ENCODE measurements around the gene SGSM1.

Gene SGSM1

GRCh38 chr22:24776525-24776924 is 29.5 kb upstream of the SGSM1 start:
- Histone ChIP-seq H3K4me1 (no peaks in the 10 kb centered on the region), H3K4me3 (ENCODE audit: low read depth, low read length) (no peak overlapping the region), H3K27me3 (no peaks in the 10 kb centered on the region), H3K36me3 (no peaks in the 10 kb centered on the region), H3K9me3 (no peaks in the 10 kb centered on the region)
- TF ChIP-seq CTCF (IDR thresholded peaks at IDR 0.05; ENCODE audit: low read depth, low read length) = no peak
- no peak for DNase-seq

GRCh38 chr22:24789516-24789915 is 16.5 kb upstream of the SGSM1 start:
- H3K4me3 ChIP-seq (ENCODE audit: low read depth, low read length) = no peak overlapping the region
- peaks cover 2% of the 10 kb centered on the region; the same call in 1 of the 2 replicates for H3K4me1 ChIP-seq
- H3K9me3 ChIP-seq = no peaks in the 10 kb centered on the region
- no peaks in the 10 kb centered on the region for H3K36me3 ChIP-seq
- no peaks in the 10 kb centered on the region for H3K27me3 ChIP-seq
- DNase-seq = no peak
- no peak for TF ChIP-seq CTCF (IDR thresholded peaks at IDR 0.05; ENCODE audit: low read depth, low read length)

- no peak for DNase-seq
- no peaks in the 10 kb centered on the region for H3K36me3 ChIP-seq
- peaks cover 2% of the 10 kb centered on the region; the same call in 1 of the 2 replicates for H3K4me1 ChIP-seq
- H3K27me3 ChIP-seq = no peaks in the 10 kb centered on the region
- no peak for TF ChIP-seq CTCF (IDR thresholded peaks at IDR 0.05; ENCODE audit: low read depth, low read length)
- no peaks in the 10 kb centered on the region for H3K9me3 ChIP-seq
- H3K4me3 ChIP-seq (ENCODE audit: low read depth, low read length) = no peak overlapping the region
These were observed 14.6 kb upstream of the SGSM1 start for GRCh38 chr22:24791362-24791761.

- DNase-seq = no peak
- no peaks in the 10 kb centered on the region for H3K9me3 ChIP-seq
- no peak for TF ChIP-seq CTCF (IDR thresholded peaks at IDR 0.05; ENCODE audit: low read depth, low read length)
These were observed 10.0 kb upstream of the SGSM1 start for GRCh38 chr22:24796056-24796455.

GRCh38 chr22:24796860-24797259 is 9.2 kb upstream of the SGSM1 start:
- no peak overlapping the region for H3K4me3 ChIP-seq (ENCODE audit: low read depth, low read length)
- no peaks in the 10 kb centered on the region for H3K9me3 ChIP-seq
- no peaks in the 10 kb centered on the region for H3K27me3 ChIP-seq
- DNase-seq = no peak
- TF ChIP-seq CTCF (IDR thresholded peaks at IDR 0.05; ENCODE audit: low read depth, low read length) = no peak
- H3K36me3 ChIP-seq = no peaks in the 10 kb centered on the region
- H3K4me1 ChIP-seq = peaks cover 2% of the 10 kb centered on the region; the same call in 1 of the 2 replicates

More at GRCh38 chr22:24796056-24796455, 10.0 kb upstream of the SGSM1 start:
- H3K4me3 ChIP-seq (ENCODE audit: low read depth, low read length) = no peak overlapping the region
- H3K4me1 ChIP-seq = peaks cover 2% of the 10 kb centered on the region; the same call in 1 of the 2 replicates
- H3K27me3 ChIP-seq = no peaks in the 10 kb centered on the region
- H3K36me3 ChIP-seq = no peaks in the 10 kb centered on the region

- Histone ChIP-seq H3K27me3 (no peaks in the 10 kb centered on the region), H3K9me3 (no peaks in the 10 kb centered on the region), H3K4me1 (no peaks in the 10 kb centered on the region), H3K4me3 (ENCODE audit: low read depth, low read length) (no peak overlapping the region), H3K36me3 (no peaks in the 10 kb centered on the region)
- DNase-seq = no peak
- no peak for TF ChIP-seq CTCF (IDR thresholded peaks at IDR 0.05; ENCODE audit: low read depth, low read length)
These were observed 4.0 kb upstream of the SGSM1 start for GRCh38 chr22:24801901-24802465.
